HCT116 (cell line): Measurements from ENCODE around the gene SHISA7. TPM values are rescaled to one million over a fixed set of nuclear protein-coding genes. Genes with fewer than 3 reads are reported as not detected.

Experiments used
- ATAC-seq: fragments of 200-7000 bp; cut with Tn5 transposase; 2 replicates; pipeline ENCODE4 v1.9.1; 2020; ENCODE audit warnings: mild to moderate bottlenecking, moderate library complexity
- BruUV-seq: library from RNA; stranded (reverse); fragments of 400-500 nt; replicated peaks from 2 replicates; lab custom pipeline; 2021; lab: Mats Ljungman, UMichigan
- CTCF ChIA-PET: fragments of 300-600 bp; sonication (Branson Sonifier 250); formaldehyde crosslinking; loops from one replicate; lab custom pipeline; 2021; ENCODE audit warnings: antibody characterized with exemption; lab: Charles Lee
- POLR2A ChIA-PET: fragments of 300-600, 350-600 bp; sonication (Branson Sonifier 250); formaldehyde crosslinking; loops from one replicate; lab custom pipeline; 2021; ENCODE audit warnings: antibody characterized with exemption; lab: Charles Lee
- RAD21 ChIA-PET, 2 experiments: fragments of 300-600 bp; sonication (Branson Sonifier 250); formaldehyde crosslinking; loops; one replicate each; lab custom pipeline; 2023; ENCODE audit warnings: low total read pairs in 2 of 2; ENCODE audit not compliant: uncharacterized antibody in 2 of 2, unreplicated experiment in 2 of 2, low non-redundant PET in 1 of 2; lab: Charles Lee
- DNase-seq: peaks from one replicate; pipeline ENCODE4 v3.0.0-alpha.2; 2010; ENCODE audit warnings: low read depth, low spot score
- H2AFZ ChIP-seq: fragments of 200-600 bp; shearing (Covaris generic), sonication (generic); 2 replicates; pipeline ENCODE4 v1.6.1; 2017; ENCODE audit warnings: low read depth, mixed run types, mixed read lengths, antibody characterized with exemption, low read length; ENCODE audit not compliant: poor library complexity, severe bottlenecking
- H3K27ac ChIP-seq: 2 replicates; pipeline ENCODE4 v1.5.1; 2012; ENCODE audit warnings: low read depth, low read length
- H3K27me3 ChIP-seq: fragments of 200-600 bp; sonication (generic); 2 replicates; pipeline ENCODE4 v1.6.1; 2016; ENCODE audit warnings: mixed run types, low read length, mixed read lengths; ENCODE audit not compliant: insufficient read depth
- H3K36me3 ChIP-seq, 2 experiments: fragments of 200-500 bp in 1 of 2; fragments of 200-600 bp in 1 of 2; sonication (Bioruptor generic) in 1 of 2; sonication (generic) in 1 of 2; 2 replicates each; pipeline versions ENCODE4 v1.5.1 to v1.6.1; 2014 to 2016; ENCODE audit warnings: low read length in 2 of 2, inconsistent platforms in 1 of 2, mixed read lengths in 1 of 2, mixed run types in 1 of 2; ENCODE audit not compliant: insufficient read depth in 2 of 2, control insufficient read depth in 1 of 2
- H3K4me1 ChIP-seq, 2 experiments: fragments of 200-600 bp in 1 of 2; sonication (generic) in 1 of 2; 2 replicates each; pipeline versions ENCODE4 v1.5.1 to v1.6.1; 2012 to 2017; ENCODE audit warnings: low read length in 2 of 2, inconsistent platforms in 1 of 2, mild to moderate bottlenecking in 1 of 2, mixed read lengths in 1 of 2, mixed run types in 1 of 2, moderate library complexity in 1 of 2; ENCODE audit not compliant: insufficient read depth in 2 of 2, control insufficient read depth in 1 of 2
- H3K4me2 ChIP-seq: fragments of 200-600 bp; sonication (generic); 2 replicates; pipeline ENCODE4 v1.6.1; 2017; ENCODE audit warnings: mixed run types, low read length, mixed read lengths
- H3K4me3 ChIP-seq, 2 experiments: fragments of 200-600 bp in 1 of 2; sonication (generic) in 1 of 2; replicated peaks in 1 of 2; 2 replicates each; pipeline ENCODE4 v1.5.1; 2011 to 2016; ENCODE audit warnings: low read length in 2 of 2, control low read depth in 1 of 2, low read depth in 1 of 2, mild to moderate bottlenecking in 1 of 2, mixed read lengths in 1 of 2, mixed run types in 1 of 2
- H3K79me2 ChIP-seq: fragments of 200-600 bp; sonication (generic); 2 replicates; pipeline ENCODE4 v1.6.1; 2017; ENCODE audit warnings: mild to moderate bottlenecking, mixed run types, low read length, moderate library complexity, mixed read lengths; ENCODE audit not compliant: insufficient read depth
- H3K9ac ChIP-seq: fragments of 200-600 bp; sonication (generic); 2 replicates; pipeline ENCODE4 v1.6.1; 2016; ENCODE audit warnings: low read length, mixed read lengths
- H3K9me2 ChIP-seq: fragments of 200-600 bp; sonication (generic), shearing (Covaris generic); 2 replicates; pipeline ENCODE4 v1.6.1; 2017; ENCODE audit warnings: mixed run types, mild to moderate bottlenecking, moderate library complexity; ENCODE audit not compliant: insufficient read depth
- H3K9me3 ChIP-seq, 2 experiments: fragments of 200-500 bp in 1 of 2; fragments of 200-600 bp in 1 of 2; sonication (Bioruptor generic) in 1 of 2; sonication (generic) in 1 of 2; 2 replicates each; pipeline ENCODE4 v1.6.1; 2014 to 2017; ENCODE audit warnings: low read length in 2 of 2, mixed read lengths in 2 of 2, inconsistent platforms in 1 of 2, low read depth in 1 of 2, mild to moderate bottlenecking in 1 of 2, mixed run types in 1 of 2, moderate library complexity in 1 of 2; ENCODE audit not compliant: control insufficient read depth in 1 of 2, insufficient read depth in 1 of 2
- H4K20me1 ChIP-seq: fragments of 200-600 bp; sonication (generic), shearing (Covaris generic); 2 replicates; pipeline ENCODE4 v1.6.1; 2017; ENCODE audit warnings: mixed run types, mild to moderate bottlenecking, moderate library complexity; ENCODE audit not compliant: insufficient read depth
- CBX3 ChIP-seq: IDR thresholded peaks from 2 replicates; pipeline ENCODE4 v1.6.1; 2012; ENCODE audit warnings: low read depth
- EGR1 ChIP-seq: IDR thresholded peaks from 2 replicates; pipeline ENCODE4 v1.6.1; 2012; ENCODE audit warnings: low read depth
- ELF1 ChIP-seq: IDR thresholded peaks from 2 replicates; pipeline ENCODE4 v1.6.1; 2012; ENCODE audit warnings: low read depth, borderline replicate concordance
- EZH2 ChIP-seq: fragments of 200-600 bp; sonication (generic); IDR thresholded peaks from 2 replicates; pipeline ENCODE4 v1.6.1; 2017; ENCODE audit warnings: antibody characterized with exemption, mixed run types
- EZH2phosphoT487 ChIP-seq: fragments of 200-600 bp; IDR thresholded peaks from 2 replicates; pipeline ENCODE4 v1.6.1; 2018; ENCODE audit warnings: antibody characterized with exemption, borderline replicate concordance
- FOSL1 ChIP-seq: IDR thresholded peaks from 2 replicates; pipeline ENCODE4 v1.6.1; 2012; ENCODE audit warnings: low read depth
- JUND ChIP-seq: IDR thresholded peaks from 2 replicates; pipeline ENCODE4 v1.6.1; 2012
- POLR2A ChIP-seq: IDR thresholded peaks from 2 replicates; pipeline ENCODE4 v1.7.0; 2011; ENCODE audit warnings: borderline replicate concordance; ENCODE audit not compliant: insufficient read depth, insufficient read length; ENCODE audit errors: extremely low read depth
- SIN3A ChIP-seq: IDR thresholded peaks from 2 replicates; pipeline ENCODE4 v1.6.1; 2012; ENCODE audit warnings: low read depth
- SP1 ChIP-seq: IDR thresholded peaks from 2 replicates; pipeline ENCODE4 v1.6.1; 2012; ENCODE audit warnings: low read depth
- SRF ChIP-seq: IDR thresholded peaks from 2 replicates; pipeline ENCODE4 v1.6.1; 2012; ENCODE audit warnings: low read depth
- ZFX ChIP-seq: fragments of 450-650 bp; IDR thresholded peaks from 2 replicates; pipeline ENCODE4 v1.6.1; 2017
- ZNF274 ChIP-seq: fragments of 200-500 bp; sonication (Bioruptor generic); IDR thresholded peaks from 2 replicates; pipeline ENCODE4 v1.6.1; 2014; ENCODE audit warnings: mild to moderate bottlenecking, low read depth, low read length, inconsistent platforms
- intact Hi-C: fragments of 100-400 bp; cut with micrococcal nuclease; formaldehyde crosslinking; loops from 2 replicates; pipeline ENCODE4 v1.10.0; 2022
- total RNA-seq: library from RNA; stranded (reverse); gene quantifications from one replicate; pipeline ENCODE4 v1.2.1, GENCODE V29; 2021; ENCODE audit not compliant: unreplicated experiment
- TF ChIP-seq, protein P1 (sequence below): IDR thresholded peaks from 2 replicates; pipeline ENCODE4 v1.6.1; 2012

Gene SHISA7
- total RNA-seq, 1 experiment from 2014 or later: not detected

GRCh38 chr19:55419624-55420236, 23.4 kb downstream of the SHISA7 start:
- DNase-seq (no peak), ATAC-seq (no peak)
- no peaks in the 10 kb centered on the region for H3K79me2 ChIP-seq
- H3K36me3 ChIP-seq: no peaks in the 10 kb centered on the region
- TF ChIP-seq EGR1 (no peak), POLR2A (no peak), EZH2 (no peak)
- H3K9me3 ChIP-seq: no peaks in the 10 kb centered on the region
- ChIA-PET RAD21 (no interaction called here), CTCF (no interaction called here), POLR2A (interaction anchor here (1.9 kb wide), 1 partner anchor 12 kb away, joined by 4 read pairs; the partner anchor contains the start of gene UBE2S)
- H3K4me3 ChIP-seq: no peak overlapping the region
- no peak overlapping the region for H2AFZ ChIP-seq
- H4K20me1 ChIP-seq: no peaks in the 10 kb centered on the region
- intact Hi-C loops: no loop called here
- BruUV-seq: no TSS peak
- H3K27ac ChIP-seq: no peak overlapping the region; the same call in 1 of the 2 replicates
- peaks cover 2 to 6% of the 10 kb centered on the region in 2 experiments; a peak in 1 of 4 replicates for H3K4me1 ChIP-seq
- no peak overlapping the region for H3K4me2 ChIP-seq
- no peaks in the 10 kb centered on the region for H3K9me2 ChIP-seq
- H3K27me3 ChIP-seq: no peaks in the 10 kb centered on the region
- no peak overlapping the region for H3K9ac ChIP-seq

GRCh38 chr19:55419103-55419502, 24.0 kb downstream of the SHISA7 start:
- Histone ChIP-seq H3K9ac (no peak overlapping the region), H3K4me3 (no peak overlapping the region), H3K4me2 (no peak overlapping the region), H3K79me2 (no peaks in the 10 kb centered on the region), H4K20me1 (no peaks in the 10 kb centered on the region), H3K9me3 (no peaks in the 10 kb centered on the region), H3K27me3 (no peaks in the 10 kb centered on the region), H3K27ac (no peak overlapping the region; the same call in 1 of the 2 replicates), H2AFZ (no peak overlapping the region), H3K9me2 (no peaks in the 10 kb centered on the region), H3K36me3 (no peaks in the 10 kb centered on the region), H3K4me1 (peaks cover 2 to 6% of the 10 kb centered on the region in 2 experiments; a peak in 1 of 4 replicates)
- CTCF ChIA-PET: interaction anchor here (0.7 to 1.9 kb wide), 6 partner anchors 160 to 278 kb away, joined by 3 to 14 read pairs (median 6); partner anchors contain the start of gene PPP6R1
- TF ChIP-seq EZH2phosphoT487 (no peak), CBX3 (no peak), FOSL1 (no peak), JUND (no peak), ZFX (no peak), SIN3A (no peak), ZNF274 (no peak), SP1 (no peak), EGR1 (no peak), ELF1 (no peak), POLR2A (no peak), SRF (no peak)
- TF ChIP-seq, protein P1, sequence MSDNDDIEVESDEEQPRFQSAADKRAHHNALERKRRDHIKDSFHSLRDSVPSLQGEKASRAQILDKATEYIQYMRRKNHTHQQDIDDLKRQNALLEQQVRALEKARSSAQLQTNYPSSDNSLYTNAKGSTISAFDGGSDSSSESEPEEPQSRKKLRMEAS: no peak
- intact Hi-C loops: no loop called here
- POLR2A ChIA-PET: interaction anchor here (1.5 to 1.9 kb wide), 2 partner anchors 12 kb away, joined by 4 to 5 read pairs; partner anchors contain the start of gene UBE2S
- ATAC-seq: no peak
- BruUV-seq: no TSS peak
- DNase-seq: no peak
- RAD21 ChIA-PET: interaction anchor here in 1 of 2 experiments (0.7 kb wide), 1 partner anchor 224 kb away, joined by 4 read pairs; no protein-coding TSS in a partner anchor
